GM18526 (cell line): ENCODE data around the gene HIC2.
"Not testable (repeated sequence)": the region's sequence is repeated elsewhere in the genome, so short reads cannot be mapped to it uniquely, and the experiment has no call there.

Experiments
- POLR2A ChIP-seq: IDR thresholded peaks from 3 replicates; pipeline ENCODE4 v1.6.1; 2011; ENCODE audit not compliant: insufficient read length; ENCODE audit errors: extremely low read depth

HIC2 gene

GRCh38 chr22:21449531-21450319 is 32.6 kb downstream of the HIC2 start:
- TF ChIP-seq POLR2A: no peak

DNA sequence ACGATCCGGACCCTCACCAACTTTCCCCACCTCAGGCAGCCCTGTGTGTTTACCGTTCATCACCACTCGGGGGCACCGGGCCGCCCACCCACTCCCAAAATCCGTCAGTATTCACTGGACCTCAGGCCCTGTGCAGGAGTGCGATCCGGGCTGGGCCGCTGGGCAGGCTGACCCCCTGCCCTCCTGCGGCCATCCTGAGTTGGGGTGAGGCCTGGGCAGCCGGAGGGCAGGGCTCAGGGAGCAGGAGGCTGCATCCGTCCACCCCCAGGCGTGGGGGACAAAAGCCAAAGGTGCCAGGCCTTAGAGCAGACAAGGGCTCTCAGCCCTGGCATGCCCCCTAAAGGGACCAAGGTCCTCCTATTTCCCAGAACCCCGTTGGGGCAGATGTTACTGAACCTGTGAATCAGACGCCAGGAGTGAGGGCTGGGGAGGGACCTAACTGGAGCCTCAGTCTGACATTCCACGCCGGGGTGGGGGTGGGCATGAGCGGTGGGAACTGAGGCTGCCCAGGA is 33.2 kb downstream of the HIC2 start:
- no peak for TF ChIP-seq POLR2A

- TF ChIP-seq POLR2A: no peak
Observed at GRCh38 chr22:21450858-21451353, 33.7 kb downstream of the HIC2 start.

DNA sequence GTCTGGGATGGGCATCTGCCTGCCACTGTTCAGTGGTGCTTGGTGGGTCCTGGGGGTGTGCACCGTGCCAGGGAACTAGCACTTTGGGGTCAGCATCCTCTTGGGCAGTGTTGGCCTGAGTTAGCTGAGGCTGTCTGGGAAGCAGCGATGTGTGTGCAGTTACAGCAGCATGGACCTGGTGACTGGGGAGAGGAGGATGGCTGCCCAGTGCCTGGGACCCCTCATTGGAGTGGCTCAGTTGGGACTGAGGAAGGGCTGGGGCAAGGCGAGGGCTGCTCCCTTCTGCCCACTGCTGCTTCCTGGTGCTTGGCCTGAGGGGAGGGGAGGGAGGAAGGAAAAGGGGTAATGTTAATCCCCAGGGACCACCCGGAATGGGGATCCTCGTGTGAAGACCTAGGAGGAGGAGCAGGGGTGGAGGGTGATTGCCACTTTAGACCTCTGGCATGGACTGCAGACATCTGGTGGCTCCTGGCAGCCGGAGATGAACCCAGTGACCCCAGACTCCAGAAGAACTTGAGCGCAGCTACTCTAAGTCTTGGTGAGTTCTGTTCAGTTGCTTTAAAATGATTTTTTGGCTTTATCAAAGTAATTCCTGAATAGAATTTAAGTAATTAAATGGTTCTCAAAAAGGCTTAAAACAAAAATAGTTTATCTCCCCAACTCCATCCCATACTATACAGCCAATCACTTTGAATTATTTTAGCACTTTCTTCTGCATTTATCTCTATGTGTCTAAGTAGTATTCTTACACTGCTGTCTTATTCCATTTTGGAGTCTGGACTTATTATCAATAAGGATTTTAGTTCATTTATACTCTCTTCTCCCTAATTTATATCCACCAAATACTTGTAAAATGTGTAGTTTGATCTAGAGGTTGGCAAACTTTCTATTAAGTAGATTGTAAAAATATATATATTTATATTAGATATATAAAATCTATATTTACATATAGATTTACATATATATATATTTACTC is 34.7 kb downstream of the HIC2 start:
- no peak for TF ChIP-seq POLR2A

DNA sequence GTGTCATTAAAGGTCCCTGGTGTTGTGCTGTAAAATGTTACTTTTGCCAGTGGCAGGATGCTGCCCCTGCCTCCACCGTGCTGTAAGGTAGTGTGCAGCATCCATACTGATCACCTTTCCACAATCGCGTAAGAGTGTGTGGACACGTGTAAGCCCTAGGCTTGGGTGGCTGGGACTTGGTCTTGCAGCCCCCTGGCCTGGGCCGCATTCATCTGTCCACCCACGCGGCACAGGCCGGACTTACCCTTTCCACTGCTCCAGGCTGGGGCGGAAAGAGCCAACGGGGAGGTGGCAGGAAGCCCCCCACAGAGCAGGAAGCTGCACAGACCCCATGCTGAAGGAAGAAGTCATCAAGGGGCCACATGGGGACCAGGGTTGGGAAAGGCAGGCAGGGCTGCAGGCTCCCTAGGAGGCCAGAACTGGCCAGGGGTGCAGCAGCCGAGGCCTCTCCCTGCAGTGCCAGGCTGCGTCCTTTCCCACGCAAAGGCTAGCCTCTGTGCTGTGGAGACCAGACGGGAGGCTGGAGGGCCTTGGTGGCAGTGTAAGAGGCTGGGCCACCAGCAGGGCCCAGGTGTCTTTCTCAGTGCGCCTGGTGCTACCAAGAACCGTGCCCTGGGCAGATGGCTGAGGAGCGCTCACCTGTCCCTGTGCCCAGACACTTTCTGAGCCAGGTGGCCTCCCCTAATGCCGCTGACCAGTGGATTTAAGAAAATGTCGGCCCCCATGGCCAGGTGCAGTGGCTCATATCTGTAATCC is 38.3 kb downstream of the HIC2 start:
- no peak for TF ChIP-seq POLR2A

DNA sequence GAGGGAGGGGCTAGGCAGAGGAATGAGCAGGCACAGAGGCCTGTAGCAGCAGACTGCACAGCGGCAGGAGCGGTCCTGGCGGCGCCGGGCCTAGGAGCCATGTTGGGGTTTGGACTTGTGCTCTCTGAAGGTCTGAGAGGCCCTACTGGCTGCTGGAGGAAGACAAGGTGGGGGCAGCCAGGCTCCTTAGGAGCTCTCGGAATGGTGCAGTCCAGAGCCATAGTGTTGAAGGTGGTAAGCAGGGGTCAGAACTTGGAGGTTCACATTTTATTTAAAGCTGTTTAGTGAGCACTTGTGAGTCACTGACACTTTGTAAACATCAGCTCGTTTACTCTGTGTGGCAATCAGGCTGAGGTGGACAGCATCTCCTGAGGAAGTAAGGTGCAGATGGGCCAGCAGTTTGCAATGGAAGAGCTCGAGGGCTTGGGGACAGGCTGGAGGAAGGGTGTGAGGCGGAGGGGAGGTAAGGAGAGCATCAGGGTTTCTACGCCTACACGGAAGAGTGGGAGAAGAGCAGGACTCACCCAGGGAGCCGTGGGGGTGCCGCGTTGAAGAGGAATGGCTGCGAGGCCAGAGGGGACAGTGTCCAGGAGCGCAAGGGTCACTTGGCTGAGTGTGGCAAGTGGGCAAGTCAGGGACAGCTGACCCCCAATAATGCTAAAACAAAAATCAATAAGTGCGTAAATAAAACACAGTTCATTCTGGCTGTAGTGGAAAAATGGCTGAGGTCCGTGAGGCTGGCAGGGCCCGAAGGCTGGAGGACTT is 40.0 kb downstream of the HIC2 start:
- no peak for TF ChIP-seq POLR2A

DNA sequence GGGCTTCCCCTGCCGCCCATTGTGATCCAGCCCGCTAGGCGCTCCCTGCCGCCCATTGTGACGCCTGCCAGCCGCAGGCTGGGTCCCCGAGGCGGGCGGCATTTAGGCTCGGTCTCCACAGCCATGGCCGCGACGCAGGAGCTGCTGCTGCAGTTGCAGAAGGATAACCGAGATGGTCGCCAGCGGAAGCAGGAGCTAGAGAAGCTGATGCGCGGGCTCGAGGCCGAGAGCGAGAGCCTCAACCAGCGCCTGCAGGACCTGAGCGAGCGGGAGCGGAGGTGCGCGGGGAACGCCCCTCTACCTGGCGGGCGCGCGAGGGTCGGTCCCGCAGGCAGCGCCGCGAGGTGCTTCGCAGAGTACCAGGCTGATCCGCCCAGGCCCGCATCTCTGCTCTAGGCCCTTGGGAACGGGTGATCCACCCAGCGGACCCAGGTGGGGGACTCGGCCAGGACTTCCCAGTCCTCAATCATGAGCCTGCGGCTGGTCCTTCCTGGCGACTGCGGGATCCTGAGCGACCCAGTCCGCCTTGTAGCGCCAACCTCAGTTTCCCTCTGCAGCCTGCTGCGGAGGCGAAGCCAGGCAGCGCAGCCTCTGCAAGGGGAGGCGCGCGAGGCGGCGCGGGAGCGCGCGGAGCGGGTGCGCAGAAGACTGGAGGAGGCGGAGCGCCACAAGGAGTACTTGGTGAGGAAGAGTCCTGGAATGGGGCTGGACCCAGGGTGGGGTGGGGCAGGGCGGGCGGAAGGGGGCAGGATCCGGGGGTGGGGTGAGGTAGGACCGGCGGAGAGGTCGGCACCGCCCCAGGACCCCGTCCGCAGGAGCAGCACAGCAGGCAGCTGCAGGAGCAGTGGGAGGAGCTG is 50.4 kb downstream of the HIC2 start, which contains the start of gene TMEM191C:
TSS of gene TMEM191C (plus strand) at position 51 of the 857 bp plus-strand sequence. CDS start at position 124, 73 bp downstream.
- TF ChIP-seq POLR2A: not testable (repeated sequence)
